GM21367 (cell line): ENCODE results near the gene FNDC11.
"Not testable (repeated sequence)": the region's sequence is repeated elsewhere in the genome, so short reads cannot be mapped to it uniquely, and the experiment has no call there.

Source experiments
- ATAC-seq: cut with Tn5 transposase; IDR thresholded peaks from one replicate; pipeline ENCODE4 v1.9.1; 2021; ENCODE audit not compliant: unreplicated experiment

FNDC11 gene

DNA sequence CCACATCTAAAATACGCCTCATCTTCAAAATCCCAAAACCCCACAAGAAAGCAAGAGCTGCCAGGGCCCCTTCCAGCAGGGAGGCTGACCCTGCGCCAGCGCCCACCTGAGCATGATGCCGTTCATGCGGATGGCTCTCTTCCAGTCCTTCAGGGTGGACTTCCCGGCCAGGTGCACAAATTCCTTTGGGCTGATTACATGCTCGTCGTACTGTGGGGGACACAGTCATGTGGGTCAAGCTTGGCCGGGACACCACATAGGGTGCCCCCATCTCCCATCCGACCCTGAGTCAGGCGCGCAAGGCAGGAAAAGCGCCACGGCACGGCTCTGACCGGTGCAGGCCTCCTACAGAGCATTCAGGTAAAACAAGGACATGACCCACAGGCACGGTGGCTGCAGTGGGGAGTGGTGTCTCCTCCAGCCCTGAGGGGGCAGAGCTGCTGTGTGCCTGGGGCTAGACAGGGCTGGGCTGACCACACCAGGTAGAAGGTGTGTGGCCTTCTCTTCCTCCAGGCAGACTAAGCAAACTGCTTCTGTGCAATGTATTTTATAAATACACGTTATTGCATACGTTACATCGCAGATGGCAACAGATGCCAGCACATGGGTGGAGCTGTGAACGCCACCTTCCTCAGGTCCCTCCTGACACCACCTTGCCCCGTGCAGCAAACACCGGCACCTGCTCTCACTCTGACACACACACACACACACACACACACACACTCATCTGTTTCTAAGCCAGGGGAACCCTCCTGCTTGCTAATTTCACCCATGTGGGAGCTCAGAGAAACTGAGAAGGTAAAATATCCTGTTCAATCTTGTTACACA is 43.9 kb downstream of the FNDC11 start:
- ATAC-seq: no peak

DNA sequence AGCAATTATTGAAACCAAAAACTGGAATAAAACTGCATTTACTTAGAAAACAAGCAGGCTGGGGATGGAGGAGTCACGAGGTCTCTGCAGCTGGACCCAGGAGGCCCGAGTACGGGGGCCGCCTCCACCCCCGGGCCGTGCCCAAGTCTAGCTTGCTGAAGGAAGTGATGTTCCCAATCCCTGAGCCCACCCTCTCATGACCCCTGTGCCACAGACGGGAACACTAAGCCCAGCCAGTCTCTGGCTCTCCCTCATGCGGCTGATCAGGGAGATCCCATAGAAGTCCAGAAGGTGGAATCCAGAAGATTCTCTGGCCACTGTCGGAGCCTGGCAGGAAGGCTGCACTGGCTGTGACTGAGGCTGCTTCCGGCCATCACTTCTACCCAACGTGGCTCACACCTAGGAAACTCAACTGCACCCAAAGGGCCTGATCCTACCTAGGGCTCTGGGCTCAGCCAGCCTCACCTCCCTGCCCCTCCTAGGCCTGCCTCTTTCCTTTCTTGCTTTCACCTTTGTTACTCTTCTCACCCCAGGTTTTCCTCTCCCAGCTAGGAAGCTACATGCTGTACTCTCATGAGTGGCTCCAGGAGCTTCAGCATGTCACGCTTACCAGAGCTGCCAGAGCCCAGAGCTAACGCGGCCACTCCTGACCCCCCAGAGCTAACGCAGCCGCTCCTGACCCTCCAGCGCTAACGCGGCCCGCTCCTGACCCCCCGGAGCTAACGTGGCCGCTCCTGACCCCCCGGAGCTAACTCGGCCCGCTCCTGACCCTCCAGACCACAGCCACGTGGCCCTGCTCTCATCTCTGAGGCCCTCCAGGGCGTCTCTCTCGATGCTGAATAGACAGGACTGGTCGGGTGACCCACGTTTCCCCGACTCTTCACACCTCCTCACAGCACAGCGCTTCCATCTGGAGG is 44.8 kb downstream of the FNDC11 start:
- ATAC-seq: no peak

DNA sequence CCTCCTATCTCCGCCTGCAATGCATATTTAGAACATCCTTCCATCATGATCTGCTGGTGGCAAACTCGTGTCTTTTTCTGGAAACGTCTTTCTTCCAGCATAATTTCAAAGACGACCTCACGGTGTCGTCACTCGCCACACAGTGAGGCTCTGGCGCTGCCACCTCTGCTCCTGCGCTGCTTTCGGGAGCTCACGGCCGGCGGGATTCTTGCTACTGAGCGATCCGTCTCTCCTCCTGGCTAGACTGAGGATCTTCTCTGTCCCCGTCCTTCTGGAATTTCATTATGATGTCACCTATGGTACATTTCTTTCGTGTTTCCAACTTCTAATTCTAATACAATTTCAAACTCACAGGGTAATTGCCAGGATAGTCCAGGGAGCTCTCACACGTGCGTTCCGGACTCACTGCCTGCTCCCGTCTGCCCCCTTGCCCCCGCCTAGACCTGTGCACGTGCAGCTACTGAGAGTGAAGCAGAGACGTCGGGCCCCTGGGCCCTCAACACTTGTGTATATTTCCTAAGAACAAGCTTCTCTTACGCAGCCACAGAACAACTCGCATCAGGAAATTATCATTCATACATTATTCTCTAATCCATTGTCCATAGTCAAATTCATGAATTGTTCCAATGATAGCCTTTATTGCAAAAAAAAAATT is 45.6 kb downstream of the FNDC11 start:
- no peak for ATAC-seq

DNA sequence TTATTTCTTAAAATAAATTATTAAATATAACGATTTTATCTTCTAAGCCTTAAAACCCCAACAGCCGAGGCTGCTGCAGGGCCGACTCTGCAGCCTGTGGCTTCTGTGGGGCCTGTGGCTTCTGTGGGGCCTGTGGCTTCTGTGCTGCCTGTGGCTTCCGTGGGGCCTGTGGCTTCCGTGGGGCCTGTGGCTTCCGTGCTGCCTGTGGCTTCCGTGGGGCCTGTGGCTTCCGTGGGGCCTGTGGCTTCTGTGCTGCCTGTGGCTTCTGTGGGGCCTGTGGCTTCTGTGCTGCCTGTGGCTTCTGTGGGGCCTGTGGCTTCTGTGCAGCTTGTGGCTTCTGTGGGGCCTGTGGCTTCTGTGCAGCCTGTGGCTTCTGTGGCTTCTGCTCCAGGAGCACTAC is 47.7 kb downstream of the FNDC11 start:
- not testable (repeated sequence) for ATAC-seq

DNA sequence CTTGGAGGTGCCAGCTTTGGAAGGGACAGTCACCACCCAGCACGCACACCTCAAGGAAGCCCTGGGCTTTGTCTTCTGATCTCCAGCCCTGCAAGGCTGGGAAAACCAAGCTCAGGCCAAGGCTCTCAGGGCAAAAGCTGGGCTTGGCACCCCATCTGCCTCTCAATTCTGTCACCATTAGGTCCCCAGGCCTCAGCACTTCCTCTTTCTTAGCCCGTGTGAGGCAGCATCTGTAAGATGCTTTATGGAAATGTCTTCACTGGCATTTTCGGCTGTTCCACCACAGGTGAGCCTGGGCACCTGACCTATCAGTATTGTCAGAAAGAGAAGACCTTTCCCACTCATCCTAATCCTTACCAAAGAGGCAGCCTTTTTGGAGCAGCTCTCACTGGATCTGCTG is 48.4 kb downstream of the FNDC11 start:
- no peak for ATAC-seq
